Adipocyte (in vitro differentiated cells): ENCODE results near the gene FGGY.

Experiments
- DNase-seq: peaks from one replicate; pipeline ENCODE4 v3.0.0-alpha.2; 2015; ENCODE audit warnings: low read depth
- H3K27me3 ChIP-seq: replicated peaks from 2 replicates; pipeline ENCODE4 v1.7.0; 2013; ENCODE audit warnings: mild to moderate bottlenecking, low read length, moderate library complexity; ENCODE audit not compliant: control insufficient read depth, insufficient read depth
- H3K36me3 ChIP-seq: 2 replicates; pipeline ENCODE4 v1.7.0; 2013; ENCODE audit warnings: low read length, mild to moderate bottlenecking, moderate library complexity; ENCODE audit not compliant: control insufficient read depth, insufficient read depth, severe bottlenecking
- H3K4me1 ChIP-seq: 2 replicates; pipeline ENCODE4 v1.7.0; 2013; ENCODE audit warnings: mild to moderate bottlenecking, low read length, moderate library complexity; ENCODE audit not compliant: control insufficient read depth, insufficient read depth
- H3K4me3 ChIP-seq: 2 replicates; pipeline ENCODE4 v1.7.0; 2013; ENCODE audit warnings: mild to moderate bottlenecking, low read length, moderate library complexity
- H3K9ac ChIP-seq: 2 replicates; pipeline ENCODE4 v1.7.0; 2013; ENCODE audit warnings: mild to moderate bottlenecking, low read length, moderate library complexity
- H3K9me3 ChIP-seq: 2 replicates; pipeline ENCODE4 v1.7.0; 2013; ENCODE audit warnings: mild to moderate bottlenecking, low read length, moderate library complexity; ENCODE audit not compliant: control insufficient read depth

The FGGY gene

GRCh38 chr1:59302297-59302696 lies 5.4 kb downstream of the FGGY start:
- Histone ChIP-seq H3K36me3 (no peaks in the 10 kb centered on the region), H3K9me3 (peaks cover 14% of the 10 kb centered on the region), H3K27me3 (no peaks in the 10 kb centered on the region), H3K4me1 (peaks cover 17% of the 10 kb centered on the region), H3K4me3 (no peak overlapping the region), H3K9ac (no peak overlapping the region)
- DNase-seq = no peak

GRCh38 chr1:59302871-59303270 lies 6.0 kb downstream of the FGGY start:
- Histone ChIP-seq H3K27me3 (no peaks in the 10 kb centered on the region), H3K4me1 (peaks cover 14% of the 10 kb centered on the region), H3K9me3 (peaks cover 14% of the 10 kb centered on the region), H3K9ac (no peak overlapping the region), H3K4me3 (no peak overlapping the region), H3K36me3 (no peaks in the 10 kb centered on the region)
- no peak for DNase-seq

GRCh38 chr1:59305188-59305587 lies 8.3 kb downstream of the FGGY start:
- H3K9ac ChIP-seq = no peak overlapping the region
- peaks cover 14% of the 10 kb centered on the region for H3K9me3 ChIP-seq
- no peak for DNase-seq
- no peaks in the 10 kb centered on the region for H3K27me3 ChIP-seq
- peak overlapping the region; percentile 42 for H3K4me3 ChIP-seq
- H3K4me1 ChIP-seq = no peaks in the 10 kb centered on the region
- H3K36me3 ChIP-seq = no peaks in the 10 kb centered on the region

- DNase-seq = no peak
Observed at GRCh38 chr1:59307591-59307990, 10.7 kb downstream of the FGGY start.

GRCh38 chr1:59308839-59309238 lies 11.9 kb downstream of the FGGY start:
- Histone ChIP-seq H3K36me3 (no peaks in the 10 kb centered on the region), H3K9ac (no peak overlapping the region), H3K4me3 (no peak overlapping the region), H3K4me1 (no peaks in the 10 kb centered on the region), H3K9me3 (peaks cover 14% of the 10 kb centered on the region), H3K27me3 (no peaks in the 10 kb centered on the region)
- DNase-seq = no peak

More at GRCh38 chr1:59307591-59307990, 10.7 kb downstream of the FGGY start:
- no peaks in the 10 kb centered on the region for H3K4me1 ChIP-seq
- H3K4me3 ChIP-seq = no peak overlapping the region
- H3K9ac ChIP-seq = no peak overlapping the region
- H3K27me3 ChIP-seq = no peaks in the 10 kb centered on the region
- no peaks in the 10 kb centered on the region for H3K36me3 ChIP-seq
- H3K9me3 ChIP-seq = peaks cover 14% of the 10 kb centered on the region

DNA sequence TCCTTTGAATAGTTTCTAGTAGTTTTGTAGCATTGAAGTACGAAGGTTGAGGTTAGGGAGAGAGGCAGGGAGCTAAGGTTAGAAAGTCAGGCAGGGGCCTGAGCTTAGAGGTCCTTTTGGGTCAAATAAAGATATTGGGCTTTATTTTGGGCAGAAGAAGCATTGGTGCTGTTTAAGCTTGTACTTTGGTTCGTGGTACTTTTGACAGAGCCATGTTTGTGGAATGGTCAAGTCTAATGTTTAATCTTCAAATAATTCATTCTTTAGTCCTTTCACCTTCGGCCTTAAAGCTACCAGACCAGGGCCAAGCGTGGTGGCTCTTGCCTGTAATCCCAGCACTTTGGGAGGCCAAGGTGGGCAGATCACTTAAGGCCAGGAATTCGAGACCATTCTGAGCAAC lies 12.5 kb downstream of the FGGY start:
- Histone ChIP-seq H3K9me3 (peaks cover 14% of the 10 kb centered on the region), H3K4me1 (no peaks in the 10 kb centered on the region), H3K36me3 (no peaks in the 10 kb centered on the region), H3K4me3 (no peak overlapping the region), H3K27me3 (no peaks in the 10 kb centered on the region), H3K9ac (no peak overlapping the region)
- DNase-seq = no peak

DNA sequence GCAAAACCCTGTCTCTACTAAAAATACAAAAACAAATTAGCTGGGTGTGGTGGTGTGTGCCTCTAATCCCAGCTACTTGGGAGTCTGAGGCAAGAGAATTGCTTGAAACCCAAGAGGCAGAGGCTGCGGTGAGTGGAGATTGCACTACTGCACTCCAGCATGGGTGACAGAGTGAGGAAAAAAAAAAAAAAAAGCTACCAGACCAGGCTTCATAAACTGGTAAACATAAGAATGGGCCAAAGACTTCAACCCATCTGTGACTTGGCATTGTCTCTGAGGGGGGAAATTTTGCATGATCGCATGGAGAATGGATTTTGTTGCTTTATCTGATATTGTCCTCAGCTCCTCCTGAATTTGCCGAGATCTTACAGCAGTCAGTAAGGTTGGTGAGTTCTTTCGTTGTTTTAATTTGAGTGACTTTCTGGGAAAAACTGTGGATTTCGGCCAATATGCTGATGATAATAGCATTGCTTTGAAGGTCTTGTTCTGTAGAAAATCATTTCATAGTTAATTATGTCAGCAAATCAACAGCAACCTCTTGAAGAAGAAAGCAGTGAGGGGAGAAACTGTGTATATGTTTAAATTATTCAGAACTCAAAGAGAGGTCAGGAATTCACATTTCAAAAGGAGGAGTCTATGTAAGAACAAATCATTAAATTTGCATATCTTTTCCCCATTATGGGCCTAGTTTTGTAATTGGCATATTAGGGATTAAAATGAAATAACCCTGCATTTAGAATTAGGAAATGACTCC lies 13.1 kb downstream of the FGGY start:
- no peak for DNase-seq
- Histone ChIP-seq H3K9me3 (peaks cover 9% of the 10 kb centered on the region), H3K9ac (no peak overlapping the region)

GRCh38 chr1:59310549-59311250 lies 13.8 kb downstream of the FGGY start:
- Histone ChIP-seq H3K36me3 (no peaks in the 10 kb centered on the region), H3K4me3 (no peak overlapping the region), H3K27me3 (no peaks in the 10 kb centered on the region)

More for the DNA sequence above, 13.1 kb downstream of the FGGY start:
- no peaks in the 10 kb centered on the region for H3K36me3 ChIP-seq
- H3K27me3 ChIP-seq = no peaks in the 10 kb centered on the region
- H3K4me3 ChIP-seq = no peak overlapping the region
- H3K4me1 ChIP-seq = no peaks in the 10 kb centered on the region

DNA sequence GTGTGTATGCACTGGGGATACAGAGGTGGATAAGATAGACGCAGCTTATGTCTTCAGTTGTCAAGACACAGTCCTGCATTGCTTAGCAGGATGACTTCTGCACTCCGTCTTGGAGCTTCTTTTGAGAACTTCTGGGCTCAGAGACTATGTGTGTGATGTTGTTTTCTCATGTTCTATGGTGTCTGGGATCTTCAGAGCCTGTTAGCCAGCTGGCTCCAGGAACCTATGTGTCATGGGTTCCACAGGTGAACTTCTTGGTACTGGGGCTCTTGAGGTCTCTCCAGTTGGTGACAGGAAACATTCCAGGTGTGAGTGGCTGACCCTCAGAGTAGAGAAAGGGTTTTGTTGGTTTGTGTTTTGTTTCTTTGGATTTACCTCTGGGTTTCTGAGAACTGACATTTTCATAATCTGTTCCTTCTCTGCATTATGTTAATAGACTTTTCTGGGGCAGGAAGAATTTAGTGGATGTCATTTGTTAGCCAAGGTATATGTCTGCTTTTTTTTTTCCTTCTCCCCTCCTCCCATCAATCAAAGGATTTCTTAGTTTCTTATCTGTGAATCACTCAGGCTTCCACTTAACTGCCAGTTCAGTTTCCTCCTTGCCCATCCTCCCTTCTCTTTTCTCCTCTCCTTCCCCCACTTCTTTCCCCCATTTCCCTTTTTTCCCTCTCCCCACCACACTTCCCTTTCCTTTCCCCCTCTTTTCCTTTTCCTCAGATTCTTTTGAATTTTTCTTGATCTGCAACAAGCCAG lies 18.1 kb downstream of the FGGY start:
- H3K9ac ChIP-seq = no peak overlapping the region
- no peaks in the 10 kb centered on the region for H3K36me3 ChIP-seq
- H3K9me3 ChIP-seq = no peaks in the 10 kb centered on the region
- no peaks in the 10 kb centered on the region for H3K27me3 ChIP-seq
- no peak for DNase-seq
- peaks cover 28% of the 10 kb centered on the region for H3K4me1 ChIP-seq
- no peak overlapping the region for H3K4me3 ChIP-seq

More at GRCh38 chr1:59310549-59311250, 13.8 kb downstream of the FGGY start:
- H3K9me3 ChIP-seq = peaks cover 2% of the 10 kb centered on the region
- no peak for DNase-seq
- H3K4me1 ChIP-seq = no peaks in the 10 kb centered on the region
- H3K9ac ChIP-seq = no peak overlapping the region

- H3K9me3 ChIP-seq = no peaks in the 10 kb centered on the region
- H3K4me3 ChIP-seq = no peak overlapping the region
- no peaks in the 10 kb centered on the region for H3K36me3 ChIP-seq
- no peak overlapping the region for H3K9ac ChIP-seq
- H3K4me1 ChIP-seq = peaks cover 28% of the 10 kb centered on the region
- DNase-seq = no peak
- H3K27me3 ChIP-seq = no peaks in the 10 kb centered on the region
Observed at GRCh38 chr1:59315529-59316463, 18.9 kb downstream of the FGGY start.
